Caco-2 (cell line): ENCODE data around the gene RNF217. TPM values are rescaled to one million over a fixed set of nuclear protein-coding genes. Genes with fewer than 3 reads are reported as not detected.

Source experiments
- BruUV-seq: library from RNA; stranded (reverse); fragments of 400-500 nt; replicated peaks from 2 replicates; lab custom pipeline; 2021; lab: Mats Ljungman, UMichigan
- CTCF ChIA-PET: fragments of 300-600 bp; sonication (Branson Sonifier 250); formaldehyde crosslinking; loops from one replicate; lab custom pipeline; 2022; ENCODE audit warnings: antibody characterized with exemption; lab: Charles Lee
- POLR2A ChIA-PET: fragments of 300-600 bp; sonication (Branson Sonifier 250); formaldehyde crosslinking; loops from one replicate; lab custom pipeline; 2022; ENCODE audit warnings: antibody characterized with exemption; lab: Charles Lee
- DNase-seq, 2 experiments: peaks; one replicate each; pipeline versions ENCODE4 v3.0.0 to v3.0.0-alpha.2; 2020 to 2022
- H3K27me3 ChIP-seq: replicated peaks from 2 replicates; pipeline ENCODE4 v1.6.0; 2011; ENCODE audit warnings: low read length; ENCODE audit not compliant: control insufficient read depth, insufficient read depth
- H3K36me3 ChIP-seq: 2 replicates; pipeline ENCODE4 v1.5.1; 2011; ENCODE audit warnings: low read length; ENCODE audit not compliant: control insufficient read depth, insufficient read depth
- H3K4me1 ChIP-seq: fragments of 250-450 bp; sonication (Bioruptor Pico); 2 replicates; pipeline ENCODE4 v1.5.1; 2020; ENCODE audit warnings: mild to moderate bottlenecking
- H3K4me3 ChIP-seq: 2 replicates; pipeline ENCODE4 v1.5.1; 2011; ENCODE audit warnings: low read depth, mild to moderate bottlenecking, control low read depth, low read length
- H3K9me3 ChIP-seq: fragments of 250-450 bp; sonication (Bioruptor Pico); 2 replicates; pipeline ENCODE4 v1.5.1; 2020; ENCODE audit warnings: mild to moderate bottlenecking, moderate library complexity
- H3K27ac Mint-ChIP-seq: one replicate; pipeline ENCODE4 v1.8.0; 2022; ENCODE audit warnings: mixed read lengths; ENCODE audit not compliant: unreplicated experiment
- H3K27me3 Mint-ChIP-seq: one replicate; pipeline ENCODE4 v1.8.0; 2022; ENCODE audit warnings: mixed read lengths; ENCODE audit not compliant: insufficient read depth, unreplicated experiment
- H3K36me3 Mint-ChIP-seq: one replicate; pipeline ENCODE4 v1.8.0; 2022; ENCODE audit warnings: mild to moderate bottlenecking, mixed read lengths; ENCODE audit not compliant: insufficient read depth, unreplicated experiment
- H3K4me1 Mint-ChIP-seq: one replicate; pipeline ENCODE4 v1.8.0; 2022; ENCODE audit warnings: low read depth, mixed read lengths; ENCODE audit not compliant: unreplicated experiment
- H3K4me3 Mint-ChIP-seq: one replicate; pipeline ENCODE4 v1.8.0; 2022; ENCODE audit warnings: mild to moderate bottlenecking, moderate library complexity, mixed read lengths; ENCODE audit not compliant: unreplicated experiment
- H3K9me3 Mint-ChIP-seq: one replicate; pipeline ENCODE4 v1.8.0; 2022; ENCODE audit warnings: mixed read lengths; ENCODE audit not compliant: unreplicated experiment
- CTCF ChIP-seq, 2 experiments: fragments of 200-600 bp in 1 of 2; IDR thresholded peaks; 1 replicate in 1 of 2; 2 replicates in 1 of 2; pipeline versions ENCODE4 v1.5.1 to v1.8.0; 2011 to 2022; ENCODE audit warnings: antibody characterized with exemption in 1 of 2, control low read depth in 1 of 2, inconsistent platforms in 1 of 2, low read depth in 1 of 2, low read length in 1 of 2, mild to moderate bottlenecking in 1 of 2, moderate library complexity in 1 of 2; ENCODE audit not compliant: insufficient read depth in 1 of 2, severe bottlenecking in 1 of 2, unreplicated experiment in 1 of 2
- intact Hi-C: fragments of 100-400 bp; cut with micrococcal nuclease; formaldehyde crosslinking; loops from one replicate; pipeline ENCODE4 v1.10.0; 2022; ENCODE audit not compliant: unreplicated experiment
- total RNA-seq: library from RNA; stranded (reverse); gene quantifications from 2 replicates; pipeline ENCODE4 v1.2.3, GENCODE V29; 2022

The RNF217 gene
- total RNA-seq, 1 experiment from 2014 or later, result 0.09 TPM

- H3K9me3 ChIP-seq, result peaks cover 4% of the 10 kb centered on the region; the same call in 1 of the 2 replicates
- H3K9me3 Mint-ChIP-seq, result no peaks in the 10 kb centered on the region
- no peaks in the 10 kb centered on the region for H3K27me3 Mint-ChIP-seq
- ChIA-PET POLR2A (no interaction called here), CTCF (no interaction called here)
- no peaks in the 10 kb centered on the region for H3K36me3 ChIP-seq
- no peak overlapping the region for H3K4me3 ChIP-seq
- no peak overlapping the region for H3K27ac Mint-ChIP-seq
- H3K27me3 ChIP-seq, result no peaks in the 10 kb centered on the region
- H3K4me1 Mint-ChIP-seq, result no peaks in the 10 kb centered on the region
- H3K4me1 ChIP-seq, result no peaks in the 10 kb centered on the region
- intact Hi-C loops, result no loop called here
- BruUV-seq, result no TSS peak
- no peak for DNase-seq
- H3K4me3 Mint-ChIP-seq, result no peak overlapping the region
- no peaks in the 10 kb centered on the region for H3K36me3 Mint-ChIP-seq
- TF ChIP-seq CTCF (IDR thresholded peaks at IDR 0.05; ENCODE audit: insufficient read depth in 1 of 2, low read depth in 1 of 2, low read length in 1 of 2, severe bottlenecking in 1 of 2, unreplicated experiment in 1 of 2), result no peak
Observed at GRCh38 chr6:124986164-124986563, 23.9 kb downstream of the RNF217 start.

GRCh38 chr6:124987291-124987690 is 25.1 kb downstream of the RNF217 start:
- intact Hi-C loops, result no loop called here
- Histone ChIP-seq H3K27me3 (no peaks in the 10 kb centered on the region), H3K4me3 (no peak overlapping the region), H3K4me1 (no peaks in the 10 kb centered on the region), H3K9me3 (peaks cover 4% of the 10 kb centered on the region; the same call in 1 of the 2 replicates), H3K36me3 (no peaks in the 10 kb centered on the region)
- no peaks in the 10 kb centered on the region for H3K36me3 Mint-ChIP-seq
- no peaks in the 10 kb centered on the region for H3K27me3 Mint-ChIP-seq
- H3K9me3 Mint-ChIP-seq, result no peaks in the 10 kb centered on the region
- CTCF ChIA-PET, result no interaction called here
- no peak for TF ChIP-seq CTCF (IDR thresholded peaks at IDR 0.05; ENCODE audit: insufficient read depth in 1 of 2, low read depth in 1 of 2, low read length in 1 of 2, severe bottlenecking in 1 of 2, unreplicated experiment in 1 of 2)
- no peak overlapping the region for H3K4me3 Mint-ChIP-seq
- DNase-seq, result no peak
- no TSS peak for BruUV-seq
- POLR2A ChIA-PET, result no interaction called here
- no peak overlapping the region for H3K27ac Mint-ChIP-seq
- H3K4me1 Mint-ChIP-seq, result no peaks in the 10 kb centered on the region

GRCh38 chr6:124987999-124988591 is 25.9 kb downstream of the RNF217 start:
- Mint-ChIP-seq H3K9me3 (no peaks in the 10 kb centered on the region), H3K4me3 (no peak overlapping the region), H3K4me1 (no peaks in the 10 kb centered on the region), H3K27me3 (no peaks in the 10 kb centered on the region), H3K36me3 (no peaks in the 10 kb centered on the region), H3K27ac (no peak overlapping the region)
- no peaks in the 10 kb centered on the region for H3K27me3 ChIP-seq
- no peaks in the 10 kb centered on the region for H3K36me3 ChIP-seq
- BruUV-seq, result no TSS peak
- H3K9me3 ChIP-seq, result peaks cover 4% of the 10 kb centered on the region; the same call in 1 of the 2 replicates
- no peak for DNase-seq
- no peak overlapping the region for H3K4me3 ChIP-seq
- intact Hi-C loops, result no loop called here
- ChIA-PET CTCF (no interaction called here), POLR2A (no interaction called here)
- TF ChIP-seq CTCF (IDR thresholded peaks at IDR 0.05; ENCODE audit: insufficient read depth in 1 of 2, low read depth in 1 of 2, low read length in 1 of 2, severe bottlenecking in 1 of 2, unreplicated experiment in 1 of 2), result no peak
- no peaks in the 10 kb centered on the region for H3K4me1 ChIP-seq
